ENCODE data around the gene MYH14. TPM values are rescaled to one million over a fixed set of nuclear protein-coding genes. Genes with fewer than 3 reads are reported as not detected.
A peak's percentile ranks its signal among the peaks of the same experiment; 100 is the strongest.

MYH14 gene
- total and polyA plus RNA-seq, 9 of the 15 experiments (the other 6 are each of a cell fraction or from before 2014, with no cell fraction given): 0.04 to 0.86 (median 0.19) TPM; not detected in 2

- TF ChIP-seq ZNF121 (CRISPR knock-in tag; conservative IDR thresholded peaks at IDR 0.05) (no peak), ZNF274 (IDR thresholded peaks at IDR 0.05; ENCODE audit: borderline replicate concordance, low read depth, low read length) (no peak), ZKSCAN1 (IDR thresholded peaks at IDR 0.05; ENCODE audit: low read depth, low read length) (no peak), KLF13 (tag; IDR thresholded peaks at IDR 0.05; ENCODE audit: borderline replicate concordance, low read depth) (no peak), AFF4 (CRISPR knock-in tag; IDR thresholded peaks at IDR 0.05) (no peak), CREBBP (IDR thresholded peaks at IDR 0.05; ENCODE audit: low read depth, low read length) (no peak), JUNB (CRISPR knock-in tag; conservative IDR thresholded peaks at IDR 0.05) (no peak), ATF2 (CRISPR knock-in tag; IDR thresholded peaks at IDR 0.05) (no peak), GTF2E2 (tag; IDR thresholded peaks at IDR 0.05) (no peak), SMARCA4 (IDR thresholded peaks at IDR 0.05) (0 out of 2 replicates have a peak, but pooled peaks have one; percentile 27), E2F4 (CRISPR knock-in tag; IDR thresholded peaks at IDR 0.05; ENCODE audit: low read depth) (no peak), HDGF (IDR thresholded peaks at IDR 0.05) (no peak), POLR2B (IDR thresholded peaks at IDR 0.05; ENCODE audit: low read depth, partially characterized antibody) (no peak), ELK3 (CRISPR knock-in tag; IDR thresholded peaks at IDR 0.05) (no peak), ZBTB17 (CRISPR knock-in tag; IDR thresholded peaks at IDR 0.05) (no peak)
These were observed 27.2 kb downstream of the MYH14 start (continued) for GRCh38 chr19:50230379-50231351.

Measured in K562 (cell line).